ENCODE data around the gene PGAP6. TPM values are rescaled to one million over a fixed set of nuclear protein-coding genes. Genes with fewer than 3 reads are reported as not detected.

PGAP6 gene
- total and polyA plus RNA-seq, 2 of the 13 experiments (the other 11 are each of a cell fraction or from before 2014, with no cell fraction given): 52.7 to 136 TPM

DNA sequence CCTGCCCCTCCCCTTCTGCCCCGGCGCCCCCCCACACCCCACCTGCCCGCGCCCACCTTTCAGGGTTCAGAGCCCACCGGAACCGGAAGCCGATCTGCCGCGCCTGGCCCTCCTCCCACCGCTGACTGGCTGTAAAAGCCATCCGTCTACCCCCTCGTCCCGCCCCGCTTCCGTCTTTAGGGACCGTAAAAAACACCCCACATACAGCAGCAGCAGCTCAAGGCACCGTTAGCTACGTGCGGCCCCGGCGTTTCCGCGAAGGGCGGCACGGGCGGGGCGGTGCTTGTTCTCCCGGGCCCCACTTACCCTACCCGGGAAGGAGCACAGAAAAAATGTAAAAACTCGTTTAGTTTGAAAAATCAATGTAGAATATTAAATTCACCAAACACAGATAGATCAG is 11.3 kb downstream of the PGAP6 start, which contains the start of gene MRPL28 (continued):
- TF ChIP-seq, protein P1, sequence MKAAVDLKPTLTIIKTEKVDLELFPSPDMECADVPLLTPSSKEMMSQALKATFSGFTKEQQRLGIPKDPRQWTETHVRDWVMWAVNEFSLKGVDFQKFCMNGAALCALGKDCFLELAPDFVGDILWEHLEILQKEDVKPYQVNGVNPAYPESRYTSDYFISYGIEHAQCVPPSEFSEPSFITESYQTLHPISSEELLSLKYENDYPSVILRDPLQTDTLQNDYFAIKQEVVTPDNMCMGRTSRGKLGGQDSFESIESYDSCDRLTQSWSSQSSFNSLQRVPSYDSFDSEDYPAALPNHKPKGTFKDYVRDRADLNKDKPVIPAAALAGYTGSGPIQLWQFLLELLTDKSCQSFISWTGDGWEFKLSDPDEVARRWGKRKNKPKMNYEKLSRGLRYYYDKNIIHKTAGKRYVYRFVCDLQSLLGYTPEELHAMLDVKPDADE (CRISPR knock-in tag; IDR thresholded peaks at IDR 0.05): no peak
- TF ChIP-seq ERF (CRISPR knock-in tag; IDR thresholded peaks at IDR 0.05) (peak; percentile 35; the same call in 1 of the 2 replicates), CCDC6 (CRISPR knock-in tag; IDR thresholded peaks at IDR 0.05) (no peak), ZNF550 (CRISPR knock-in tag; IDR thresholded peaks at IDR 0.05; ENCODE audit: borderline replicate concordance) (no peak), SP2 (CRISPR knock-in tag; IDR thresholded peaks at IDR 0.05) (peak; percentile 93), ZNF30 (CRISPR knock-in tag; IDR thresholded peaks at IDR 0.05) (no peak), ZNF660 (CRISPR knock-in tag; IDR thresholded peaks at IDR 0.05; ENCODE audit: borderline replicate concordance, low read depth) (no peak), BRD4 (CRISPR knock-in tag; IDR thresholded peaks at IDR 0.05) (no peak), EZH2 (conservative IDR thresholded peaks at IDR 0.05; ENCODE audit: low read depth, low read length) (no peak), ZNF468 (CRISPR knock-in tag; IDR thresholded peaks at IDR 0.05) (no peak), MAFG (CRISPR knock-in tag; IDR thresholded peaks at IDR 0.05) (no peak), ELF4 (CRISPR knock-in tag; IDR thresholded peaks at IDR 0.05; ENCODE audit: borderline replicate concordance) (no peak)
- TF ChIP-seq, protein P2, sequence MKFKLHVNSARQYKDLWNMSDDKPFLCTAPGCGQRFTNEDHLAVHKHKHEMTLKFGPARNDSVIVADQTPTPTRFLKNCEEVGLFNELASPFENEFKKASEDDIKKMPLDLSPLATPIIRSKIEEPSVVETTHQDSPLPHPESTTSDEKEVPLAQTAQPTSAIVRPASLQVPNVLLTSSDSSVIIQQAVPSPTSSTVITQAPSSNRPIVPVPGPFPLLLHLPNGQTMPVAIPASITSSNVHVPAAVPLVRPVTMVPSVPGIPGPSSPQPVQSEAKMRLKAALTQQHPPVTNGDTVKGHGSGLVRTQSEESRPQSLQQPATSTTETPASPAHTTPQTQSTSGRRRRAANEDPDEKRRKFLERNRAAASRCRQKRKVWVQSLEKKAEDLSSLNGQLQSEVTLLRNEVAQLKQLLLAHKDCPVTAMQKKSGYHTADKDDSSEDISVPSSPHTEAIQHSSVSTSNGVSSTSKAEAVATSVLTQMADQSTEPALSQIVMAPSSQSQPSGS (CRISPR knock-in tag; IDR thresholded peaks at IDR 0.05): 0 out of 2 replicates have a peak, but pooled peaks have one; percentile 28
- TF ChIP-seq, protein P3, sequence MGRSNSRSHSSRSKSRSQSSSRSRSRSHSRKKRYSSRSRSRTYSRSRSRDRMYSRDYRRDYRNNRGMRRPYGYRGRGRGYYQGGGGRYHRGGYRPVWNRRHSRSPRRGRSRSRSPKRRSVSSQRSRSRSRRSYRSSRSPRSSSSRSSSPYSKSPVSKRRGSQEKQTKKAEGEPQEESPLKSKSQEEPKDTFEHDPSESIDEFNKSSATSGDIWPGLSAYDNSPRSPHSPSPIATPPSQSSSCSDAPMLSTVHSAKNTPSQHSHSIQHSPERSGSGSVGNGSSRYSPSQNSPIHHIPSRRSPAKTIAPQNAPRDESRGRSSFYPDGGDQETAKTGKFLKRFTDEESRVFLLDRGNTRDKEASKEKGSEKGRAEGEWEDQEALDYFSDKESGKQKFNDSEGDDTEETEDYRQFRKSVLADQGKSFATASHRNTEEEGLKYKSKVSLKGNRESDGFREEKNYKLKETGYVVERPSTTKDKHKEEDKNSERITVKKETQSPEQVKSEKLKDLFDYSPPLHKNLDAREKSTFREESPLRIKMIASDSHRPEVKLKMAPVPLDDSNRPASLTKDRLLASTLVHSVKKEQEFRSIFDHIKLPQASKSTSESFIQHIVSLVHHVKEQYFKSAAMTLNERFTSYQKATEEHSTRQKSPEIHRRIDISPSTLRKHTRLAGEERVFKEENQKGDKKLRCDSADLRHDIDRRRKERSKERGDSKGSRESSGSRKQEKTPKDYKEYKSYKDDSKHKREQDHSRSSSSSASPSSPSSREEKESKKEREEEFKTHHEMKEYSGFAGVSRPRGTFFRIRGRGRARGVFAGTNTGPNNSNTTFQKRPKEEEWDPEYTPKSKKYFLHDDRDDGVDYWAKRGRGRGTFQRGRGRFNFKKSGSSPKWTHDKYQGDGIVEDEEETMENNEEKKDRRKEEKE (IDR thresholded peaks at IDR 0.05): no peak
- TF ChIP-seq, protein P4, sequence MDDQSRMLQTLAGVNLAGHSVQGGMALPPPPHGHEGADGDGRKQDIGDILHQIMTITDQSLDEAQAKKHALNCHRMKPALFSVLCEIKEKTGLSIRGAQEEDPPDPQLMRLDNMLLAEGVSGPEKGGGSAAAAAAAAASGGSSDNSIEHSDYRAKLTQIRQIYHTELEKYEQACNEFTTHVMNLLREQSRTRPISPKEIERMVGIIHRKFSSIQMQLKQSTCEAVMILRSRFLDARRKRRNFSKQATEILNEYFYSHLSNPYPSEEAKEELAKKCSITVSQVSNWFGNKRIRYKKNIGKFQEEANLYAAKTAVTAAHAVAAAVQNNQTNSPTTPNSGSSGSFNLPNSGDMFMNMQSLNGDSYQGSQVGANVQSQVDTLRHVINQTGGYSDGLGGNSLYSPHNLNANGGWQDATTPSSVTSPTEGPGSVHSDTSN (CRISPR knock-in tag; IDR thresholded peaks at IDR 0.05; ENCODE audit: borderline replicate concordance): peak; percentile 56; the same call in 1 of the 2 replicates
- TF ChIP-seq, protein P5, sequence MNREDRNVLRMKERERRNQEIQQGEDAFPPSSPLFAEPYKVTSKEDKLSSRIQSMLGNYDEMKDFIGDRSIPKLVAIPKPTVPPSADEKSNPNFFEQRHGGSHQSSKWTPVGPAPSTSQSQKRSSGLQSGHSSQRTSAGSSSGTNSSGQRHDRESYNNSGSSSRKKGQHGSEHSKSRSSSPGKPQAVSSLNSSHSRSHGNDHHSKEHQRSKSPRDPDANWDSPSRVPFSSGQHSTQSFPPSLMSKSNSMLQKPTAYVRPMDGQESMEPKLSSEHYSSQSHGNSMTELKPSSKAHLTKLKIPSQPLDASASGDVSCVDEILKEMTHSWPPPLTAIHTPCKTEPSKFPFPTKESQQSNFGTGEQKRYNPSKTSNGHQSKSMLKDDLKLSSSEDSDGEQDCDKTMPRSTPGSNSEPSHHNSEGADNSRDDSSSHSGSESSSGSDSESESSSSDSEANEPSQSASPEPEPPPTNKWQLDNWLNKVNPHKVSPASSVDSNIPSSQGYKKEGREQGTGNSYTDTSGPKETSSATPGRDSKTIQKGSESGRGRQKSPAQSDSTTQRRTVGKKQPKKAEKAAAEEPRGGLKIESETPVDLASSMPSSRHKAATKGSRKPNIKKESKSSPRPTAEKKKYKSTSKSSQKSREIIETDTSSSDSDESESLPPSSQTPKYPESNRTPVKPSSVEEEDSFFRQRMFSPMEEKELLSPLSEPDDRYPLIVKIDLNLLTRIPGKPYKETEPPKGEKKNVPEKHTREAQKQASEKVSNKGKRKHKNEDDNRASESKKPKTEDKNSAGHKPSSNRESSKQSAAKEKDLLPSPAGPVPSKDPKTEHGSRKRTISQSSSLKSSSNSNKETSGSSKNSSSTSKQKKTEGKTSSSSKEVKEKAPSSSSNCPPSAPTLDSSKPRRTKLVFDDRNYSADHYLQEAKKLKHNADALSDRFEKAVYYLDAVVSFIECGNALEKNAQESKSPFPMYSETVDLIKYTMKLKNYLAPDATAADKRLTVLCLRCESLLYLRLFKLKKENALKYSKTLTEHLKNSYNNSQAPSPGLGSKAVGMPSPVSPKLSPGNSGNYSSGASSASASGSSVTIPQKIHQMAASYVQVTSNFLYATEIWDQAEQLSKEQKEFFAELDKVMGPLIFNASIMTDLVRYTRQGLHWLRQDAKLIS (CRISPR knock-in tag; IDR thresholded peaks at IDR 0.05): no peak
- TF ChIP-seq, protein P6, sequence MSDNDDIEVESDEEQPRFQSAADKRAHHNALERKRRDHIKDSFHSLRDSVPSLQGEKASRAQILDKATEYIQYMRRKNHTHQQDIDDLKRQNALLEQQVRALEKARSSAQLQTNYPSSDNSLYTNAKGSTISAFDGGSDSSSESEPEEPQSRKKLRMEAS (IDR thresholded peaks at IDR 0.05): no peak; the same call in 1 of the 2 replicates
